HG03196 (cell line): ENCODE results near the gene CACNA1A.
"Not testable (repeated sequence)": the region's sequence is repeated elsewhere in the genome, so short reads cannot be mapped to it uniquely, and the experiment has no call there.

ENCODE experiments used
- ATAC-seq: cut with Tn5 transposase; IDR thresholded peaks from one replicate; pipeline ENCODE4 v1.9.1; 2021; ENCODE audit not compliant: unreplicated experiment

Gene CACNA1A

GRCh38 chr19:13366529-13367143 lies 139.6 kb downstream of the CACNA1A start:
- no peak for ATAC-seq

- ATAC-seq: no peak
These were observed 142.3 kb downstream of the CACNA1A start for GRCh38 chr19:13363954-13364353.

- no peak for ATAC-seq
These were observed 143.0 kb downstream of the CACNA1A start for GRCh38 chr19:13363245-13363644.

GRCh38 chr19:13362668-13363067 lies 143.6 kb downstream of the CACNA1A start:
- ATAC-seq: no peak

- ATAC-seq: not testable (repeated sequence)
These were observed 144.6 kb downstream of the CACNA1A start for GRCh38 chr19:13361726-13362125.

- no peak for ATAC-seq
These were observed 149.5 kb downstream of the CACNA1A start for GRCh38 chr19:13356686-13357280.

- ATAC-seq: no peak
These were observed 150.1 kb downstream of the CACNA1A start for GRCh38 chr19:13356185-13356584.

- ATAC-seq: no peak
These were observed 150.9 kb downstream of the CACNA1A start for GRCh38 chr19:13355356-13355755.

GRCh38 chr19:13353625-13354024 lies 152.7 kb downstream of the CACNA1A start:
- no peak for ATAC-seq

GRCh38 chr19:13350759-13351158 lies 155.5 kb downstream of the CACNA1A start:
- no peak for ATAC-seq

GRCh38 chr19:13350072-13350471 lies 156.2 kb downstream of the CACNA1A start:
- ATAC-seq: no peak

- ATAC-seq: no peak
These were observed 158.9 kb downstream of the CACNA1A start for GRCh38 chr19:13347367-13347766.

GRCh38 chr19:13343514-13343913 lies 162.8 kb downstream of the CACNA1A start:
- ATAC-seq: no peak

- no peak for ATAC-seq
These were observed 163.6 kb downstream of the CACNA1A start for GRCh38 chr19:13342672-13343071.

GRCh38 chr19:13339869-13340268 lies 166.4 kb downstream of the CACNA1A start:
- no peak for ATAC-seq

GRCh38 chr19:13337181-13337580 lies 169.1 kb downstream of the CACNA1A start:
- ATAC-seq: no peak

- no peak for ATAC-seq
These were observed 171.3 kb downstream of the CACNA1A start for GRCh38 chr19:13334801-13335481.

- ATAC-seq: no peak
These were observed 176.0 kb downstream of the CACNA1A start for GRCh38 chr19:13330285-13330684.

GRCh38 chr19:13329766-13330165 lies 176.5 kb downstream of the CACNA1A start:
- ATAC-seq: no peak

- no peak for ATAC-seq
These were observed 178.0 kb downstream of the CACNA1A start for GRCh38 chr19:13328241-13328640.

GRCh38 chr19:13319526-13319925 lies 186.8 kb downstream of the CACNA1A start:
- no peak for ATAC-seq

- no peak for ATAC-seq
These were observed 188.1 kb downstream of the CACNA1A start for GRCh38 chr19:13318190-13318589.
